ENCODE data around the gene GDPGP1. TPM values are rescaled to one million over a fixed set of nuclear protein-coding genes. Genes with fewer than 3 reads are reported as not detected.

Gene GDPGP1
- total RNA-seq, 1 experiment from 2014 or later: 6.6 TPM

DNA sequence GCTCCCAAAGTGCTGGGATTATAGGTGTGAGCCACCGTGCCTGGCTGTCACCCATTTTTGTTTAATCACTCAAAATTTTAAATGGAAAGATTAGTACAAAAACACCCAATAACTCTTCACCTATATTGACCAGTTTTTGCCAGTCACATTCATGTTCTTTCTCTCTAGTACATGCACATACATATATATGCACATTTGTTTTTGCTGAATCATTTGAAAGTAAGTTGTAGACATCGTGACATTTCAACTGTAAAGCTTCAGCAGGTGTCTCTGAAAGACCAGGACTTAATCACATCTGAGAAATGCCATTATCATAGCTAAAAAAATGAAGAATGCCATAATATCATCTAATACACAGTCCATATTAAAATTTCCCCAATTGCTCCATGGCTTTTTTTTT is 39.4 kb upstream of the GDPGP1 start:
- TF ChIP-seq EZH2 (IDR thresholded peaks at IDR 0.05; ENCODE audit: low read length, unreplicated experiment) (no peak), EZH2phosphoT487 (IDR thresholded peaks at IDR 0.05; ENCODE audit: borderline replicate concordance, low read length) (no peak)
- TF ChIP-seq, protein P1, sequence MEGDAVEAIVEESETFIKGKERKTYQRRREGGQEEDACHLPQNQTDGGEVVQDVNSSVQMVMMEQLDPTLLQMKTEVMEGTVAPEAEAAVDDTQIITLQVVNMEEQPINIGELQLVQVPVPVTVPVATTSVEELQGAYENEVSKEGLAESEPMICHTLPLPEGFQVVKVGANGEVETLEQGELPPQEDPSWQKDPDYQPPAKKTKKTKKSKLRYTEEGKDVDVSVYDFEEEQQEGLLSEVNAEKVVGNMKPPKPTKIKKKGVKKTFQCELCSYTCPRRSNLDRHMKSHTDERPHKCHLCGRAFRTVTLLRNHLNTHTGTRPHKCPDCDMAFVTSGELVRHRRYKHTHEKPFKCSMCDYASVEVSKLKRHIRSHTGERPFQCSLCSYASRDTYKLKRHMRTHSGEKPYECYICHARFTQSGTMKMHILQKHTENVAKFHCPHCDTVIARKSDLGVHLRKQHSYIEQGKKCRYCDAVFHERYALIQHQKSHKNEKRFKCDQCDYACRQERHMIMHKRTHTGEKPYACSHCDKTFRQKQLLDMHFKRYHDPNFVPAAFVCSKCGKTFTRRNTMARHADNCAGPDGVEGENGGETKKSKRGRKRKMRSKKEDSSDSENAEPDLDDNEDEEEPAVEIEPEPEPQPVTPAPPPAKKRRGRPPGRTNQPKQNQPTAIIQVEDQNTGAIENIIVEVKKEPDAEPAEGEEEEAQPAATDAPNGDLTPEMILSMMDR (conservative IDR thresholded peaks at IDR 0.05; ENCODE audit: low read depth, low read length): no peak
- intact Hi-C loops (cut with micrococcal nuclease): no loop called here
- Histone ChIP-seq H2AFZ (ENCODE audit: low read length) (no peak overlapping the region), H3K36me3 (ENCODE audit: low read depth, low read length) (no peaks in the 10 kb centered on the region), H3K9ac (ENCODE audit: low read length) (no peak overlapping the region), H3K9me2 (replicated peaks; ENCODE audit: low read length) (no peaks in the 10 kb centered on the region), H3K4me2 (ENCODE audit: low read length) (no peak overlapping the region), H3K4me3 (ENCODE audit: low read length) (no peak overlapping the region), H3K4me1 (ENCODE audit: insufficient read depth, low read length) (peaks cover 18% of the 10 kb centered on the region), H3K79me2 (ENCODE audit: low read length) (no peaks in the 10 kb centered on the region; the same call in 1 of the 2 replicates), H3K27ac (ENCODE audit: low read length) (no peak overlapping the region), H4K20me1 (ENCODE audit: low read length) (no peaks in the 10 kb centered on the region), H3F3A (ENCODE audit: low read length, unreplicated experiment) (peaks cover 4% of the 10 kb centered on the region), H3K27me3 (ENCODE audit: low read length) (no peaks in the 10 kb centered on the region), H3K9me3 (ENCODE audit: low read length) (no peaks in the 10 kb centered on the region)
- DNase-seq: no peak
- POLR2A ChIA-PET (ENCODE audit: unreplicated experiment): no interaction called here
- CTCF ChIA-PET: no interaction called here
- ATAC-seq: no peak
- BruUV-seq (replicated peaks): no TSS peak

GRCh38 chr15:90200534-90201129 is 33.4 kb upstream of the GDPGP1 start:
- peaks cover 58% of the 10 kb centered on the region for H3K79me2 ChIP-seq (ENCODE audit: low read length)
- POLR2A ChIA-PET (ENCODE audit: unreplicated experiment): interaction anchor here (0.6 to 1.0 kb wide), 2 partner anchors 16 to 32 kb away, joined by 3 to 4 read pairs; no protein-coding TSS in a partner anchor
- ATAC-seq (peak; percentile 1; the same call in 1 of the 2 replicates), DNase-seq (no peak)
- H3K4me3 ChIP-seq (ENCODE audit: low read length): peak overlapping the region; percentile 100
- H3K4me1 ChIP-seq (ENCODE audit: insufficient read depth, low read length): peaks cover 38% of the 10 kb centered on the region
- H3K9ac ChIP-seq (ENCODE audit: low read length): peak overlapping the region; percentile 100
- no peaks in the 10 kb centered on the region for H3K9me2 ChIP-seq (replicated peaks; ENCODE audit: low read length)
- intact Hi-C loops (cut with micrococcal nuclease): loop anchor here (2.0 kb wide), 1 partner anchor 16 kb away; no protein-coding TSS in a partner anchor
- peaks cover 17% of the 10 kb centered on the region for H3K36me3 ChIP-seq (ENCODE audit: low read depth, low read length)
- no peaks in the 10 kb centered on the region for H3K27me3 ChIP-seq (ENCODE audit: low read length)
- CTCF ChIA-PET: interaction anchor here (0.6 kb wide), 1 partner anchor 71 kb away, joined by 3 read pairs; no protein-coding TSS in a partner anchor
- H3F3A ChIP-seq (ENCODE audit: low read length, unreplicated experiment): peaks cover 12% of the 10 kb centered on the region
- H3K27ac ChIP-seq (ENCODE audit: low read length): peak overlapping the region; percentile 82
- H3K9me3 ChIP-seq (ENCODE audit: low read length): no peaks in the 10 kb centered on the region
- peak overlapping the region; percentile 99 for H3K4me2 ChIP-seq (ENCODE audit: low read length)
- TF ChIP-seq EZH2 (IDR thresholded peaks at IDR 0.05; ENCODE audit: low read length, unreplicated experiment) (no peak), EZH2phosphoT487 (IDR thresholded peaks at IDR 0.05; ENCODE audit: borderline replicate concordance, low read length) (no peak)
- TF ChIP-seq, protein P1 (conservative IDR thresholded peaks at IDR 0.05; ENCODE audit: low read depth, low read length): no peak
- TSS peak; percentile 45 for BruUV-seq (replicated peaks)
- peak overlapping the region; percentile 65; the same call in 1 of the 2 replicates for H2AFZ ChIP-seq (ENCODE audit: low read length)
- peaks cover 36% of the 10 kb centered on the region for H4K20me1 ChIP-seq (ENCODE audit: low read length)
